HG03378 (cell line): Measurements from ENCODE around the gene RNF151.

Source experiments
- ATAC-seq: cut with Tn5 transposase; IDR thresholded peaks from one replicate; pipeline ENCODE4 v1.9.1; 2021; ENCODE audit warnings: mild to moderate bottlenecking, moderate library complexity; ENCODE audit not compliant: unreplicated experiment

The RNF151 gene

GRCh38 chr16:1976216-1976520 lies 9.5 kb downstream of the RNF151 start:
- no peak for ATAC-seq

- no peak for ATAC-seq
These were observed 10.6 kb downstream of the RNF151 start for GRCh38 chr16:1976951-1977874.

- no peak for ATAC-seq
These were observed 11.2 kb downstream of the RNF151 start for GRCh38 chr16:1977875-1978268.

- no peak for ATAC-seq
These were observed 11.9 kb downstream of the RNF151 start for GRCh38 chr16:1978476-1979120.

GRCh38 chr16:1979271-1980029 lies 12.8 kb downstream of the RNF151 start:
- ATAC-seq: no peak

- no peak for ATAC-seq
These were observed 13.5 kb downstream of the RNF151 start for GRCh38 chr16:1980030-1980769.

GRCh38 chr16:1980770-1981087 lies 14.1 kb downstream of the RNF151 start:
- ATAC-seq: no peak

- ATAC-seq: no peak
These were observed 14.8 kb downstream of the RNF151 start, which contains the start of gene NOXO1 for GRCh38 chr16:1981398-1981836. Gene NOXO1 (minus strand): TSS chr16:1981469. CDS start chr16:1981179, 290 bp downstream.

GRCh38 chr16:1982013-1982433 lies 15.4 kb downstream of the RNF151 start:
- no peak for ATAC-seq

GRCh38 chr16:1982991-1983543 lies 16.4 kb downstream of the RNF151 start:
- ATAC-seq: no peak

- peak; percentile 48 for ATAC-seq
These were observed 17.1 kb downstream of the RNF151 start, which contains the start of gene GFER for GRCh38 chr16:1983544-1984346. Gene GFER (plus strand): TSS chr16:1984193. CDS start chr16:1984219, 26 bp downstream.

- ATAC-seq: no peak
These were observed 17.9 kb downstream of the RNF151 start for GRCh38 chr16:1984347-1985225.

- ATAC-seq: no peak
These were observed 19.0 kb downstream of the RNF151 start for GRCh38 chr16:1985466-1986150.

GRCh38 chr16:1987198-1987597 lies 20.5 kb downstream of the RNF151 start:
- no peak for ATAC-seq

GRCh38 chr16:1989209-1990100 lies 22.8 kb downstream of the RNF151 start, which contains the start of gene SYNGR3:
Gene SYNGR3 (plus strand): TSS chr16:1989970. CDS start chr16:1990103, 133 bp downstream.
- no peak for ATAC-seq

- no peak for ATAC-seq
These were observed 23.4 kb downstream of the RNF151 start for GRCh38 chr16:1990101-1990350.
